ACHN (cell line): Measurements from ENCODE around the gene CASP4.

ENCODE experiments used
- DNase-seq: peaks from one replicate; pipeline ENCODE4 v3.0.0-alpha.2; 2015
- in situ Hi-C: cut with HindIII; loops from 2 replicates; pipeline ENCODE4 v1.10.0; 2017; ENCODE audit warnings: low sequenced_read_pairs, low pct_ligation_motif_present, low pct_unique_long_range_greater_than_20kb

Gene CASP4

GRCh38 chr11:104905271-104905670 lies 63.1 kb downstream of the CASP4 start:
- in situ Hi-C loops, result no loop called here
- peak; percentile 12 for DNase-seq

- in situ Hi-C loops, result no loop called here
- no peak for DNase-seq
Measured at GRCh38 chr11:104899226-104899625, 69.1 kb downstream of the CASP4 start.

DNA sequence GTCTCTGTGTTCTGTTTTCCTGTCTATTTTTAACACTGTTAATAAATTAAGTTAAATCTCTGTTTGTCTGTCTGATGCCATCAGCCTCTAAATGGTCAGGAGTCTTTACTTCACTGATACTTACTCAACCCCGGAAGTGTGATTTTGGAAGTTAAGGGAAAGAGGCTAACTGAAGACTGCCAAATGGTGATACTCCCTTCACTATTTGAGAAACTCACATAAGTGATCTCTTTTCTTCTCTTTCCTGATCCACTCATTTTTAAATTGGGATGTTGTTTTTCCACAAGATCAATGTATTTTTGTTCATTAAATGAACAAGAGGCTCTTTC lies 69.7 kb downstream of the CASP4 start:
- DNase-seq, result no peak
- in situ Hi-C loops, result no loop called here

GRCh38 chr11:104897891-104898684 lies 70.3 kb downstream of the CASP4 start, which contains the start of gene CASP12:
TSS of gene CASP12 (minus strand) at chr11:104898460.
- in situ Hi-C loops, result no loop called here
- no peak for DNase-seq

- no peak for DNase-seq
- in situ Hi-C loops, result no loop called here
Measured at GRCh38 chr11:104895634-104896033, 72.7 kb downstream of the CASP4 start.

GRCh38 chr11:104893876-104894275 lies 74.5 kb downstream of the CASP4 start:
- no peak for DNase-seq
- in situ Hi-C loops, result no loop called here
